Sigmoid colon (tissue), 7 donors: ENCODE results near the gene CARD11. TPM values are rescaled to one million over a fixed set of nuclear protein-coding genes. Genes with fewer than 3 reads are reported as not detected.

Experiments used
- DNase-seq: peaks from one replicate; pipeline ENCODE4 v3.0.0-alpha.2; 2019
- H3K27ac ChIP-seq, 4 donors: fragments of 200-600 bp; sonication (generic); one replicate each; pipeline ENCODE4 v1.5.1; 2016 to 2019; ENCODE audit warnings: mild to moderate bottlenecking in 1 of 4
- H3K27me3 ChIP-seq, 3 donors: fragments of 200-600 bp; sonication (generic); one replicate each; pipeline ENCODE4 v1.5.1; 2019; ENCODE audit warnings: mild to moderate bottlenecking in 1 of 3
- H3K36me3 ChIP-seq, 4 donors: fragments of 200-600 bp; sonication (generic); one replicate each; pipeline ENCODE4 v1.5.1; 2016 to 2019
- H3K4me1 ChIP-seq, 4 donors: fragments of 200-600 bp; sonication (generic); one replicate each; pipeline ENCODE4 v1.5.1; 2017 to 2019
- H3K4me3 ChIP-seq, 4 donors: fragments of 200-600 bp; sonication (generic); one replicate each; pipeline ENCODE4 v1.5.1; 2017 to 2019; ENCODE audit warnings: mild to moderate bottlenecking in 2 of 4, moderate library complexity in 1 of 4
- H3K9me3 ChIP-seq, 4 donors: fragments of 200-600 bp in 3 of 4; sonication (generic) in 3 of 4; one replicate each; pipeline versions ENCODE4 v1.5.1 to v1.6.1; 2013 to 2019
- EP300 ChIP-seq, 4 donors: sonication (generic); formaldehyde crosslinking; IDR thresholded peaks; one replicate each; pipeline ENCODE4 v1.6.1; 2017; ENCODE audit warnings: antibody characterized with exemption in 4 of 4
- POLR2A ChIP-seq, 2 donors: fragments of 450-650 bp; IDR thresholded peaks; one replicate each; pipeline ENCODE4 v1.6.1; 2016; ENCODE audit warnings: antibody characterized with exemption in 2 of 2, mild to moderate bottlenecking in 2 of 2, moderate library complexity in 2 of 2
- POLR2AphosphoS5 ChIP-seq, 4 donors: sonication (generic); formaldehyde crosslinking; IDR thresholded peaks; one replicate each; pipeline ENCODE4 v1.6.1; 2017; ENCODE audit warnings: antibody characterized with exemption in 4 of 4
- WGBS, 2 donors: extraction: QIAGEN DNeasy Blood & Tissue Kit; methylation state at CpG; one replicate each; pipeline ENCODE4 v1.1.7; 2013; 5-methylcytosine and 5-hydroxymethylcytosine counted together
- intact Hi-C: fragments of 100-400 bp; cut with DNase I; formaldehyde crosslinking; loops from one replicate; pipeline ENCODE4 v1.15.1; 2023
- polyA plus RNA-seq, 3 donors: library from polyadenylated mRNA; stranded (reverse); fragments of 200-250 nt; gene quantifications; one replicate each; pipeline ENCODE4 v1.2.3, GENCODE V29; 2013
- total RNA-seq, 4 donors: library from RNA; depleted of rRNA; stranded (reverse); fragments of >200 nt; gene quantifications; one replicate each; pipeline ENCODE4 v1.1.0, GENCODE V29; 2016
- TF ChIP-seq, protein P1 (sequence below), 4 experiments: fragments of 450-650 bp in 3 of 4; fragments of 200-600 bp in 1 of 4; IDR thresholded peaks; one replicate each; pipeline ENCODE4 v1.5.1; 2016 to 2019; ENCODE audit warnings: antibody characterized with exemption in 4 of 4, mild to moderate bottlenecking in 3 of 4, moderate library complexity in 2 of 4
- donor health status: healthy with polysubstance abuse.
- donor health status: Bipolar disorder and iron deficiency.
- donor health status: healthy.

The CARD11 gene
- total and polyA plus RNA-seq, 7 donors = 0.14 to 22.4 (median 0.66) TPM; not detected in 1

DNA sequence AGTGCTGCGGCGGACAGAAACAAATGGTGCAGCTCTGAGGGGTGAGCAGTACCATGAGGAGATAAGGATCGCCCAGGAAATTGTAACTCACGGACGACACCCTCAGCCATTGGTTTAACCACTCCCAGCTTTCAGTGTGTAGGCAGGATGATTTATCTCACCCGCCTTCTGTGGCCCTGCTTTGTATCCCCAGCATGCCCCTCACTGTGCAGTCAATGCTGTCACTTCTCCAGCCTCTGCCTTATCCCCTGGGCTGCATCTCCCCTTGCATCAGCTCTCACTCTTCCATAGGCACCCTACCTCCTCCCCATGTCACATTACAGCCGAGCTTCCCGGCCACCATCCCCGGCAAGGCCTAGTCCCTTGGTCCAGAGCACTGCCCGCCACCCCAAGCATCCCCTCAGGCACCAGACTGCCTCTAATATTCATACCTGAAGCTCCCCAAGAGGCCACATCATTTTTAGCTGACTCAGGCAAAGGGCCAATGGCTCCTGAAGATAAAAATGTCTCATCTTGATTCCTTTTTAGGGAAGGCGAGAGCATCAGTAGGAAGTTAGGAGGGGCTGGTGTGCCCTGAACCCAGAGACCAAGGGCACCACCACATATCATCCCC is 77.1 kb downstream of the CARD11 start:
- H3K27ac ChIP-seq = no peak overlapping the region
- H3K36me3 ChIP-seq = no peaks in the 10 kb centered on the region
- H3K4me3 ChIP-seq = no peak overlapping the region
- peak; percentile 24 for DNase-seq
- H3K4me1 ChIP-seq = no peaks in the 10 kb centered on the region
- TF ChIP-seq POLR2AphosphoS5 (IDR thresholded peaks at IDR 0.05) (no peak), POLR2A (IDR thresholded peaks at IDR 0.05) (no peak), EP300 (IDR thresholded peaks at IDR 0.05) (no peak)
- TF ChIP-seq, protein P1, sequence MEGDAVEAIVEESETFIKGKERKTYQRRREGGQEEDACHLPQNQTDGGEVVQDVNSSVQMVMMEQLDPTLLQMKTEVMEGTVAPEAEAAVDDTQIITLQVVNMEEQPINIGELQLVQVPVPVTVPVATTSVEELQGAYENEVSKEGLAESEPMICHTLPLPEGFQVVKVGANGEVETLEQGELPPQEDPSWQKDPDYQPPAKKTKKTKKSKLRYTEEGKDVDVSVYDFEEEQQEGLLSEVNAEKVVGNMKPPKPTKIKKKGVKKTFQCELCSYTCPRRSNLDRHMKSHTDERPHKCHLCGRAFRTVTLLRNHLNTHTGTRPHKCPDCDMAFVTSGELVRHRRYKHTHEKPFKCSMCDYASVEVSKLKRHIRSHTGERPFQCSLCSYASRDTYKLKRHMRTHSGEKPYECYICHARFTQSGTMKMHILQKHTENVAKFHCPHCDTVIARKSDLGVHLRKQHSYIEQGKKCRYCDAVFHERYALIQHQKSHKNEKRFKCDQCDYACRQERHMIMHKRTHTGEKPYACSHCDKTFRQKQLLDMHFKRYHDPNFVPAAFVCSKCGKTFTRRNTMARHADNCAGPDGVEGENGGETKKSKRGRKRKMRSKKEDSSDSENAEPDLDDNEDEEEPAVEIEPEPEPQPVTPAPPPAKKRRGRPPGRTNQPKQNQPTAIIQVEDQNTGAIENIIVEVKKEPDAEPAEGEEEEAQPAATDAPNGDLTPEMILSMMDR (IDR thresholded peaks at IDR 0.05) = no peak
- intact Hi-C loops = no loop called here
- peaks cover 0 to 11% (median 9%) of the 10 kb centered on the region in 4 donors for H3K9me3 ChIP-seq
- H3K27me3 ChIP-seq = no peaks in the 10 kb centered on the region
- 93 to 95% methylated on average over 11 of the region's 11 CpGs for WGBS, 2 donors

DNA sequence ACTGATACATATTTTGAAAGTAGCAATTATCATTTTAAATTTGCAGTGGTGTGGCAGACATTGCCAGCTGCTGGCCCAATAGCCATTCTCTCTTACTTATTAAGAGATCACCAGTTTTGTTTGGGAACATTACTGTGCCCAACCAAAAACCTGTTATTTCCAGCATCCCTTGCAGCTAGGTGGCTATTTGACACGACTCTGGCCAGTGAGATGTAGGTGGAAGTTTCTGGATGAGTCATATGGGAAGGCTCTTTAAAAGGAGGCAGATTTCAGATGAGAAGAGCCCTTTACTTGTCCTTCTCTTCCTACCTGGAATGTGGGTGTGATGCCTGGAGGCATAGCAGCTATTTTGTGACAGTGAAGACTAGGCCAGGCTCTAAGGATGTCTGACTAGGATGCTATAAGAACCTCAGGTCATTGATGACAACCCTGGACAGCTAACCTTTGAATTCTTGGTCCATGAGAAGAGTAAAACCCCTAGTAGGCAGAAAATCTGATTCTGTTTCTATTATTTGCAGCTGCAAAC is 77.9 kb downstream of the CARD11 start:
- no peaks in the 10 kb centered on the region for H3K4me1 ChIP-seq
- WGBS, 2 donors = 51 to 74% methylated on average over 1 of the region's 1 CpG
- DNase-seq = peak; percentile 0
- H3K4me3 ChIP-seq = no peak overlapping the region
- peaks cover 0 to 11% (median 9%) of the 10 kb centered on the region in 4 donors for H3K9me3 ChIP-seq
- H3K27ac ChIP-seq = no peak overlapping the region
- H3K36me3 ChIP-seq = no peaks in the 10 kb centered on the region
- intact Hi-C loops = no loop called here
- TF ChIP-seq EP300 (IDR thresholded peaks at IDR 0.05) (no peak), POLR2A (IDR thresholded peaks at IDR 0.05) (no peak), POLR2AphosphoS5 (IDR thresholded peaks at IDR 0.05) (no peak)
- TF ChIP-seq, protein P1 (IDR thresholded peaks at IDR 0.05) = no peak
- H3K27me3 ChIP-seq = no peaks in the 10 kb centered on the region

DNA sequence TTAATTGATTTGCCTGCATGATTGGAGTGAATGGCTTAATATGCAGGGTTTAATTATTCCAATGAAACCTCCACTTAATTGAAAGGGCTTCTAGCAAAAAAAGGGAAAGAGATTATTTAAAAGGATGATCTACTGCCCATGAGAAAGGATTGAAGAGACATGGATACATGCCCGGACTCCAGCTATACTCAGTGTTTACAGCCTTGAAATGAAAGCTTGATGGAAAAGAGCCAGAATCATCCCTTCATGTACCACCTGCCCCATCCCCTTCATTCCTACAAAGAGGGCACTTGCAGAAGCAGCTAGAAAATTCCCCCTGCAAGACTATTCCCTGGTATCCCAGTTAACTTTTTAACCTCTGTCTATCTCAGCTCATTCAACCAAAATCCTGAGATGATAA is 78.4 kb downstream of the CARD11 start:
- intact Hi-C loops = no loop called here
- TF ChIP-seq POLR2AphosphoS5 (IDR thresholded peaks at IDR 0.05) = no peak
- no peak for TF ChIP-seq POLR2A (IDR thresholded peaks at IDR 0.05)
- no peak for TF ChIP-seq EP300 (IDR thresholded peaks at IDR 0.05)
- TF ChIP-seq, protein P1 (IDR thresholded peaks at IDR 0.05) = no peak
- H3K4me3 ChIP-seq = no peak overlapping the region

DNA sequence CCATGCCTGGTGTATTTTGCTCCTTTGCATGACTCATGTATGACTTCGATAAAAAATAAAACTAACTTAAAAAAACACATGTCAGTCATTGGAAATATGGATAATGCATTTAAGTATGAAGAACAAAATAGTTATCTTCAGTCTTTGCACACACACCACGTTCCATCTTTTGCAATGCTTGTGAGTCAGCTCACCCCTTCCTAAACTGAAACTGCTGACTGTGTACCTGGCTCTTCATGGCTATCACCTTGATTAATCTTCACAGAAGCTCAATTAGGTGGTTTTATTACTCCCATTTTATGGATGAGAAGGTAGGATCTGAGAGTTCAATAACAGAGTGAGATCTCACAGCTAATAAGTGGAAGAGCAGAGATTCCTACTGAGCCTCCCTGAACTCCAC is 79.5 kb downstream of the CARD11 start:
- intact Hi-C loops = no loop called here
- TF ChIP-seq POLR2A (IDR thresholded peaks at IDR 0.05) (no peak), EP300 (IDR thresholded peaks at IDR 0.05) (no peak), POLR2AphosphoS5 (IDR thresholded peaks at IDR 0.05) (no peak)
- TF ChIP-seq, protein P1 (IDR thresholded peaks at IDR 0.05) = no peak
- WGBS, 2 donors = 83 to 92% methylated on average over 2 of the region's 2 CpGs
- no peaks in the 10 kb centered on the region for H3K4me1 ChIP-seq
- no peak overlapping the region for H3K4me3 ChIP-seq
- no peaks in the 10 kb centered on the region for H3K36me3 ChIP-seq
- peaks cover 0 to 11% (median 9%) of the 10 kb centered on the region in 4 donors for H3K9me3 ChIP-seq
- no peaks in the 10 kb centered on the region for H3K27me3 ChIP-seq
- DNase-seq = no peak
- no peak overlapping the region for H3K27ac ChIP-seq

More for the DNA sequence above, 78.4 kb downstream of the CARD11 start:
- Histone ChIP-seq H3K36me3 (no peaks in the 10 kb centered on the region), H3K27me3 (no peaks in the 10 kb centered on the region), H3K4me1 (no peaks in the 10 kb centered on the region), H3K9me3 (peaks cover 0 to 11% (median 9%) of the 10 kb centered on the region in 4 donors), H3K27ac (no peak overlapping the region)
- no peak for DNase-seq
- WGBS, 2 donors = 90 to 98% methylated on average over 1 of the region's 1 CpG
